ENCODE measurements around the gene MYEOV.

- TF ChIP-seq GFI1B (tag by site-specific recombination; IDR thresholded peaks at IDR 0.05) (no peak), CTCF (tag by site-specific recombination; IDR thresholded peaks at IDR 0.05) (no peak), ZNF514 (tag by site-specific recombination; IDR thresholded peaks at IDR 0.05) (no peak), ZXDB (tag by site-specific recombination; IDR thresholded peaks at IDR 0.05) (no peak), TCF7L2 (IDR thresholded peaks at IDR 0.05; ENCODE audit: borderline replicate concordance, low read depth, low read length) (no peak), ZNF19 (tag by site-specific recombination; IDR thresholded peaks at IDR 0.05; ENCODE audit: low read depth) (no peak), ZNF639 (tag by site-specific recombination; IDR thresholded peaks at IDR 0.05) (no peak), ZBTB49 (tag by site-specific recombination; IDR thresholded peaks at IDR 0.05; ENCODE audit: low read depth) (no peak), ZNF837 (tag by site-specific recombination; IDR thresholded peaks at IDR 0.05) (no peak), ZNF274 (IDR thresholded peaks at IDR 0.05; ENCODE audit: low read length) (no peak), ZNF274 (tag by site-specific recombination; IDR thresholded peaks at IDR 0.05; ENCODE audit: borderline replicate concordance) (no peak)
Observed at GRCh38 chr11:69260622-69261021, 33.3 kb upstream of the MYEOV start.

All from HEK293 (cell line).